ENCODE results near the gene SGF29. TPM values are rescaled to one million over a fixed set of nuclear protein-coding genes. Genes with fewer than 3 reads are reported as not detected.
"Not testable (repeated sequence)": the region's sequence is repeated elsewhere in the genome, so short reads cannot be mapped to it uniquely, and the experiment has no call there.

The SGF29 gene
- total RNA-seq, 1 experiment from 2014 or later = 23.5 TPM

- not testable (repeated sequence) for H3K4me3 Mint-ChIP-seq (ENCODE audit: unreplicated experiment)
Measured at GRCh38 chr16:28608496-28608808, 54.7 kb downstream of the SGF29 start.

GRCh38 chr16:28608867-28609596 lies 55.3 kb downstream of the SGF29 start:
- H3K4me1 Mint-ChIP-seq (ENCODE audit: insufficient read depth, unreplicated experiment); H3K4me3 Mint-ChIP-seq (ENCODE audit: unreplicated experiment); CTCF ChIA-PET; DNase-seq (ENCODE audit: unreplicated experiment); H3K27me3 Mint-ChIP-seq (ENCODE audit: insufficient read depth, unreplicated experiment); H3K27ac Mint-ChIP-seq (ENCODE audit: low read depth, unreplicated experiment); POLR2A ChIA-PET; H3K9me3 Mint-ChIP-seq (ENCODE audit: unreplicated experiment); intact Hi-C loops (cut with micrococcal nuclease); H3K36me3 Mint-ChIP-seq (ENCODE audit: insufficient read depth, unreplicated experiment); BruUV-seq (replicated peaks): not testable (repeated sequence)

More at GRCh38 chr16:28608496-28608808, 54.7 kb downstream of the SGF29 start:
- DNase-seq (ENCODE audit: unreplicated experiment); CTCF ChIA-PET; intact Hi-C loops (cut with micrococcal nuclease); H3K27me3 Mint-ChIP-seq (ENCODE audit: insufficient read depth, unreplicated experiment); H3K36me3 Mint-ChIP-seq (ENCODE audit: insufficient read depth, unreplicated experiment); BruUV-seq (replicated peaks); H3K27ac Mint-ChIP-seq (ENCODE audit: low read depth, unreplicated experiment); H3K4me1 Mint-ChIP-seq (ENCODE audit: insufficient read depth, unreplicated experiment); H3K9me3 Mint-ChIP-seq (ENCODE audit: unreplicated experiment); POLR2A ChIA-PET: not testable (repeated sequence)

GRCh38 chr16:28609631-28610594 lies 56.2 kb downstream of the SGF29 start, which contains the start of gene SULT1A1:
SULT1A1 (minus strand) TSS chr16:28610044; CDS start chr16:28608855, 1,189 bp downstream.
- H3K4me3 Mint-ChIP-seq (ENCODE audit: unreplicated experiment) = no peak within 1 kb of the TSS
- intact Hi-C loops (cut with micrococcal nuclease) = no loop called here

GRCh38 chr16:28610595-28611191 lies 57.0 kb downstream of the SGF29 start:
- no peak overlapping the region for H3K4me3 Mint-ChIP-seq (ENCODE audit: unreplicated experiment)
- no TSS peak for BruUV-seq (replicated peaks)
- H3K9me3 Mint-ChIP-seq (ENCODE audit: unreplicated experiment) = no peaks in the 10 kb centered on the region
- no peaks in the 10 kb centered on the region for H3K4me1 Mint-ChIP-seq (ENCODE audit: insufficient read depth, unreplicated experiment)
- no peak overlapping the region for H3K27ac Mint-ChIP-seq (ENCODE audit: low read depth, unreplicated experiment)
- POLR2A ChIA-PET = no interaction called here
- CTCF ChIA-PET = interaction anchor here (0.6 kb wide), 1 partner anchor 27 kb away, joined by 3 read pairs; no protein-coding TSS in a partner anchor
- H3K27me3 Mint-ChIP-seq (ENCODE audit: insufficient read depth, unreplicated experiment) = no peaks in the 10 kb centered on the region
- no peak for TF ChIP-seq CTCF (IDR thresholded peaks at IDR 0.05; ENCODE audit: unreplicated experiment)
- no peaks in the 10 kb centered on the region for H3K36me3 Mint-ChIP-seq (ENCODE audit: insufficient read depth, unreplicated experiment)
- DNase-seq (ENCODE audit: unreplicated experiment) = no peak
- intact Hi-C loops (cut with micrococcal nuclease) = no loop called here

More at GRCh38 chr16:28609631-28610594, 56.2 kb downstream of the SGF29 start, which contains the start of gene SULT1A1:
- no peaks in the 10 kb centered on the region for H3K4me1 Mint-ChIP-seq (ENCODE audit: insufficient read depth, unreplicated experiment)
- H3K27me3 Mint-ChIP-seq (ENCODE audit: insufficient read depth, unreplicated experiment) = no peaks in the 10 kb centered on the region
- peak; percentile 23 for DNase-seq (ENCODE audit: unreplicated experiment)
- CTCF ChIA-PET = no interaction called here
- no peaks in the 10 kb centered on the region for H3K9me3 Mint-ChIP-seq (ENCODE audit: unreplicated experiment)
- no peaks in the 10 kb centered on the region for H3K36me3 Mint-ChIP-seq (ENCODE audit: insufficient read depth, unreplicated experiment)
- H3K27ac Mint-ChIP-seq (ENCODE audit: low read depth, unreplicated experiment) = no peak within 1 kb of the TSS
- no TSS peak for BruUV-seq (replicated peaks)
- POLR2A ChIA-PET = no interaction called here
- TF ChIP-seq CTCF (IDR thresholded peaks at IDR 0.05; ENCODE audit: unreplicated experiment) = no peak

- H3K36me3 Mint-ChIP-seq (ENCODE audit: insufficient read depth, unreplicated experiment); DNase-seq (ENCODE audit: unreplicated experiment); POLR2A ChIA-PET; intact Hi-C loops (cut with micrococcal nuclease); H3K4me3 Mint-ChIP-seq (ENCODE audit: unreplicated experiment); H3K9me3 Mint-ChIP-seq (ENCODE audit: unreplicated experiment); H3K27ac Mint-ChIP-seq (ENCODE audit: low read depth, unreplicated experiment); H3K27me3 Mint-ChIP-seq (ENCODE audit: insufficient read depth, unreplicated experiment); CTCF ChIA-PET; BruUV-seq (replicated peaks); H3K4me1 Mint-ChIP-seq (ENCODE audit: insufficient read depth, unreplicated experiment): not testable (repeated sequence)
Measured at GRCh38 chr16:28612359-28613280, 58.9 kb downstream of the SGF29 start.

- DNase-seq (ENCODE audit: unreplicated experiment); H3K9me3 Mint-ChIP-seq (ENCODE audit: unreplicated experiment); POLR2A ChIA-PET; H3K4me3 Mint-ChIP-seq (ENCODE audit: unreplicated experiment); H3K4me1 Mint-ChIP-seq (ENCODE audit: insufficient read depth, unreplicated experiment); H3K36me3 Mint-ChIP-seq (ENCODE audit: insufficient read depth, unreplicated experiment); BruUV-seq (replicated peaks); intact Hi-C loops (cut with micrococcal nuclease); CTCF ChIA-PET; H3K27ac Mint-ChIP-seq (ENCODE audit: low read depth, unreplicated experiment); H3K27me3 Mint-ChIP-seq (ENCODE audit: insufficient read depth, unreplicated experiment): not testable (repeated sequence)
Measured at GRCh38 chr16:28613912-28614311, 60.2 kb downstream of the SGF29 start.

- H3K4me1 Mint-ChIP-seq (ENCODE audit: insufficient read depth, unreplicated experiment) = not testable (repeated sequence)
Measured at GRCh38 chr16:28614561-28614960, 60.8 kb downstream of the SGF29 start.

More at GRCh38 chr16:28614561-28614960, 60.8 kb downstream of the SGF29 start:
- H3K4me3 Mint-ChIP-seq (ENCODE audit: unreplicated experiment); CTCF ChIA-PET; DNase-seq (ENCODE audit: unreplicated experiment); H3K27ac Mint-ChIP-seq (ENCODE audit: low read depth, unreplicated experiment); intact Hi-C loops (cut with micrococcal nuclease); H3K36me3 Mint-ChIP-seq (ENCODE audit: insufficient read depth, unreplicated experiment); H3K9me3 Mint-ChIP-seq (ENCODE audit: unreplicated experiment); BruUV-seq (replicated peaks); POLR2A ChIA-PET; H3K27me3 Mint-ChIP-seq (ENCODE audit: insufficient read depth, unreplicated experiment): not testable (repeated sequence)

All from MCF 10A (cell line).